ENCODE measurements around the gene FCGR3B. TPM values are rescaled to one million over a fixed set of nuclear protein-coding genes. Genes with fewer than 3 reads are reported as not detected.
"Not testable (repeated sequence)": the region's sequence is repeated elsewhere in the genome, so short reads cannot be mapped to it uniquely, and the experiment has no call there.

FCGR3B gene
- total RNA-seq, 1 experiment from 2014 or later, result not detected

GRCh38 chr1:161661660-161662311, 30.8 kb upstream of the FCGR3B start:
- POLR2A ChIA-PET; BruUV-seq (replicated peaks); H3K4me3 ChIP-seq (replicated peaks in 1 of 2; ENCODE audit: low read depth in 1 of 2, low read length in 2 of 2); CTCF ChIA-PET; H3K79me2 ChIP-seq (ENCODE audit: insufficient read depth, low read length); H3K9me3 ChIP-seq (ENCODE audit: control insufficient read depth in 1 of 2, insufficient read depth in 1 of 2, low read depth in 1 of 2, low read length in 2 of 2); H3K4me1 ChIP-seq (ENCODE audit: control insufficient read depth in 1 of 2, insufficient read depth in 2 of 2, low read length in 2 of 2); H2AFZ ChIP-seq (ENCODE audit: low read depth, low read length, poor library complexity, severe bottlenecking); H3K27ac ChIP-seq (ENCODE audit: low read depth, low read length); H3K27me3 ChIP-seq (ENCODE audit: insufficient read depth, low read length); RAD21 ChIA-PET (ENCODE audit: low non-redundant PET in 1 of 2, low total read pairs in 2 of 2, uncharacterized antibody in 2 of 2, unreplicated experiment in 2 of 2); H3K9ac ChIP-seq (ENCODE audit: low read length); intact Hi-C loops (cut with micrococcal nuclease); H3K9me2 ChIP-seq (ENCODE audit: insufficient read depth); ATAC-seq; H3K4me2 ChIP-seq (ENCODE audit: low read length); DNase-seq (ENCODE audit: low read depth, low spot score); H3K36me3 ChIP-seq (ENCODE audit: control insufficient read depth in 1 of 2, insufficient read depth in 2 of 2, low read length in 2 of 2); H4K20me1 ChIP-seq (ENCODE audit: insufficient read depth): not testable (repeated sequence)

GRCh38 chr1:161658524-161658923, 27.5 kb upstream of the FCGR3B start:
- H3K79me2 ChIP-seq (ENCODE audit: insufficient read depth, low read length); H3K27ac ChIP-seq (ENCODE audit: low read depth, low read length); H2AFZ ChIP-seq (ENCODE audit: low read depth, low read length, poor library complexity, severe bottlenecking); H4K20me1 ChIP-seq (ENCODE audit: insufficient read depth); H3K9ac ChIP-seq (ENCODE audit: low read length); POLR2A ChIA-PET; DNase-seq (ENCODE audit: low read depth, low spot score); ATAC-seq; H3K9me3 ChIP-seq (ENCODE audit: control insufficient read depth in 1 of 2, insufficient read depth in 1 of 2, low read depth in 1 of 2, low read length in 2 of 2); H3K4me3 ChIP-seq (replicated peaks in 1 of 2; ENCODE audit: low read depth in 1 of 2, low read length in 2 of 2); H3K4me1 ChIP-seq (ENCODE audit: control insufficient read depth in 1 of 2, insufficient read depth in 2 of 2, low read length in 2 of 2); H3K4me2 ChIP-seq (ENCODE audit: low read length); H3K27me3 ChIP-seq (ENCODE audit: insufficient read depth, low read length); H3K36me3 ChIP-seq (ENCODE audit: control insufficient read depth in 1 of 2, insufficient read depth in 2 of 2, low read length in 2 of 2); BruUV-seq (replicated peaks); RAD21 ChIA-PET (ENCODE audit: low non-redundant PET in 1 of 2, low total read pairs in 2 of 2, uncharacterized antibody in 2 of 2, unreplicated experiment in 2 of 2); CTCF ChIA-PET; H3K9me2 ChIP-seq (ENCODE audit: insufficient read depth): not testable (repeated sequence)
- intact Hi-C loops (cut with micrococcal nuclease), result loop anchor here (10.0 kb wide), 1 partner anchor 84 kb away; no protein-coding TSS in a partner anchor

- H3K27ac ChIP-seq (ENCODE audit: low read depth, low read length); H3K9me3 ChIP-seq (ENCODE audit: control insufficient read depth in 1 of 2, insufficient read depth in 1 of 2, low read depth in 1 of 2, low read length in 2 of 2); H3K4me1 ChIP-seq (ENCODE audit: control insufficient read depth in 1 of 2, insufficient read depth in 2 of 2, low read length in 2 of 2); H3K4me3 ChIP-seq (replicated peaks in 1 of 2; ENCODE audit: low read depth in 1 of 2, low read length in 2 of 2); RAD21 ChIA-PET (ENCODE audit: low non-redundant PET in 1 of 2, low total read pairs in 2 of 2, uncharacterized antibody in 2 of 2, unreplicated experiment in 2 of 2); POLR2A ChIA-PET; H3K36me3 ChIP-seq (ENCODE audit: control insufficient read depth in 1 of 2, insufficient read depth in 2 of 2, low read length in 2 of 2); H2AFZ ChIP-seq (ENCODE audit: low read depth, low read length, poor library complexity, severe bottlenecking); ATAC-seq; H3K9ac ChIP-seq (ENCODE audit: low read length); H3K9me2 ChIP-seq (ENCODE audit: insufficient read depth); H4K20me1 ChIP-seq (ENCODE audit: insufficient read depth); BruUV-seq (replicated peaks); H3K79me2 ChIP-seq (ENCODE audit: insufficient read depth, low read length); H3K4me2 ChIP-seq (ENCODE audit: low read length); CTCF ChIA-PET; DNase-seq (ENCODE audit: low read depth, low spot score); H3K27me3 ChIP-seq (ENCODE audit: insufficient read depth, low read length): not testable (repeated sequence)
- intact Hi-C loops (cut with micrococcal nuclease), result loop anchor here (10.0 kb wide), 1 partner anchor 79 kb away; no protein-coding TSS in a partner anchor
Observed at GRCh38 chr1:161653971-161654370, 23.0 kb upstream of the FCGR3B start.

DNA sequence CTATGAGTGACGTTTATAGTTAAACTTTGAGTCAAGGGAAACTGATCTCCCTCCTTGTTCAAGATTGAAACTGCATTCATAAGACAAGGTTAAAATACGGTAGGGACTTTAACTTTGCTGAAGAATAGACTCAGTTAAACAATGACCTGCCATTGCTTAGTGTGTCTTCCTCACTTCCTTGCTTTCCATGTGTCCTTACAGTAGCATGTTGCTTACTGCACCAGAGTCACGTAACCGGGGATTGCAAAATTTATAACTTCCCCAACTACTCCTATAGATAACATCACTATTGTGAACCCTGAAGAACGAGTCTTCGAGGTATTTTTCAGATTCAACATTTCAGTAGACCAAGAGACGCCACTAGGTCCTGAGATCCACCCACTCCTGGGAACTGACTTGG, 22.6 kb upstream of the FCGR3B start:
- RAD21 ChIA-PET (ENCODE audit: low non-redundant PET in 1 of 2, low total read pairs in 2 of 2, uncharacterized antibody in 2 of 2, unreplicated experiment in 2 of 2); H3K79me2 ChIP-seq (ENCODE audit: insufficient read depth, low read length); H3K4me2 ChIP-seq (ENCODE audit: low read length); ATAC-seq; H3K4me1 ChIP-seq (ENCODE audit: control insufficient read depth in 1 of 2, insufficient read depth in 2 of 2, low read length in 2 of 2); H3K36me3 ChIP-seq (ENCODE audit: control insufficient read depth in 1 of 2, insufficient read depth in 2 of 2, low read length in 2 of 2); H3K9me2 ChIP-seq (ENCODE audit: insufficient read depth); POLR2A ChIA-PET; H3K9ac ChIP-seq (ENCODE audit: low read length); H3K27me3 ChIP-seq (ENCODE audit: insufficient read depth, low read length); DNase-seq (ENCODE audit: low read depth, low spot score); H3K9me3 ChIP-seq (ENCODE audit: control insufficient read depth in 1 of 2, insufficient read depth in 1 of 2, low read depth in 1 of 2, low read length in 2 of 2); H4K20me1 ChIP-seq (ENCODE audit: insufficient read depth); H3K4me3 ChIP-seq (replicated peaks in 1 of 2; ENCODE audit: low read depth in 1 of 2, low read length in 2 of 2); H3K27ac ChIP-seq (ENCODE audit: low read depth, low read length); BruUV-seq (replicated peaks); H2AFZ ChIP-seq (ENCODE audit: low read depth, low read length, poor library complexity, severe bottlenecking); CTCF ChIA-PET: not testable (repeated sequence)
- intact Hi-C loops (cut with micrococcal nuclease), result loop anchor here (10.0 kb wide), 1 partner anchor 79 kb away; no protein-coding TSS in a partner anchor
